Neural cell (in vitro differentiated cells): ENCODE measurements around the gene TCF4. TPM values are rescaled to one million over a fixed set of nuclear protein-coding genes. Genes with fewer than 3 reads are reported as not detected.

Experiments used
- H2AFZ ChIP-seq: fragments of 200-600, 300-800 bp; sonication (generic), shearing (Covaris generic); 2 replicates; pipeline ENCODE4 v1.6.0; 2014; ENCODE audit warnings: low read depth, mild to moderate bottlenecking, antibody characterized with exemption, low read length, moderate library complexity
- H3F3A ChIP-seq: fragments of 200-600 bp; shearing (Covaris generic); 2 replicates; pipeline ENCODE4 v1.6.1; 2016; ENCODE audit warnings: mild to moderate bottlenecking, moderate library complexity, mixed read lengths, antibody characterized with exemption, low read length; ENCODE audit not compliant: insufficient read depth, poor library complexity, severe bottlenecking
- H3K27ac ChIP-seq: fragments of 200-600, 300-800 bp; sonication (generic), shearing (Covaris generic); 2 replicates; pipeline ENCODE4 v1.5.1; 2014; ENCODE audit warnings: mild to moderate bottlenecking, low read length, moderate library complexity
- H3K27me3 ChIP-seq: fragments of 300-800, 200-600 bp; sonication (generic), shearing (Covaris generic); 2 replicates; pipeline ENCODE4 v1.6.0; 2014; ENCODE audit warnings: mild to moderate bottlenecking, low read depth, low read length, moderate library complexity; ENCODE audit not compliant: insufficient read depth
- H3K36me3 ChIP-seq: fragments of 300-800, 200-600 bp; sonication (generic), shearing (Covaris generic); 2 replicates; pipeline ENCODE4 v1.5.1; 2014; ENCODE audit warnings: mild to moderate bottlenecking, antibody characterized with exemption, low read length, moderate library complexity; ENCODE audit not compliant: insufficient read depth
- H3K4me2 ChIP-seq: fragments of 300-800, 200-600 bp; sonication (generic), shearing (Covaris generic); 2 replicates; pipeline ENCODE4 v1.6.0; 2014; ENCODE audit warnings: mild to moderate bottlenecking, low read length
- H3K4me3 ChIP-seq: fragments of 300-800, 200-600 bp; sonication (generic), shearing (Covaris generic); 2 replicates; pipeline ENCODE4 v1.5.1; 2014; ENCODE audit warnings: mild to moderate bottlenecking, low read length, moderate library complexity
- H3K79me2 ChIP-seq: fragments of 200-600 bp; shearing (Covaris generic); replicated peaks from 2 replicates; pipeline ENCODE4 v1.6.0; 2014; ENCODE audit warnings: mild to moderate bottlenecking, low read length, moderate library complexity; ENCODE audit not compliant: insufficient read depth
- H3K9ac ChIP-seq: fragments of 300-800, 200-600 bp; sonication (generic), shearing (Covaris generic); 2 replicates; pipeline ENCODE4 v1.6.1; 2016; ENCODE audit warnings: mild to moderate bottlenecking, low read length, mixed read lengths
- H3K9me2 ChIP-seq: fragments of 200-600 bp; shearing (Covaris generic); 2 replicates; pipeline ENCODE4 v1.6.1; 2016; ENCODE audit warnings: mild to moderate bottlenecking, low read length, mixed read lengths; ENCODE audit not compliant: insufficient read depth
- H3K9me3 ChIP-seq: fragments of 200-600, 300-800 bp; sonication (generic), shearing (Covaris generic); 2 replicates; pipeline ENCODE4 v1.6.1; 2016; ENCODE audit warnings: mild to moderate bottlenecking, mixed run types, low read length, moderate library complexity, mixed read lengths
- H4K20me1 ChIP-seq: fragments of 200-600 bp; shearing (Covaris generic); 2 replicates; pipeline ENCODE4 v1.6.1; 2016; ENCODE audit warnings: mild to moderate bottlenecking, mixed run types; ENCODE audit not compliant: insufficient read depth
- EP300 ChIP-seq: fragments of 450-650 bp; conservative IDR thresholded peaks from 2 replicates; pipeline ENCODE4 v1.6.1; 2014; ENCODE audit warnings: antibody characterized with exemption, mild to moderate bottlenecking, moderate library complexity; ENCODE audit not compliant: poor library complexity, severe bottlenecking
- EZH2 ChIP-seq: fragments of 200-600, 300-800 bp; shearing (Covaris generic), sonication (generic); IDR thresholded peaks from 2 replicates; pipeline ENCODE4 v1.6.1; 2014; ENCODE audit warnings: antibody characterized with exemption, low read length, borderline replicate concordance, mild to moderate bottlenecking; ENCODE audit not compliant: insufficient read depth, poor library complexity, severe bottlenecking
- MXI1 ChIP-seq: fragments of 450-650 bp; conservative IDR thresholded peaks from 2 replicates; pipeline ENCODE4 v1.6.1; 2014; ENCODE audit warnings: antibody characterized with exemption, mild to moderate bottlenecking; ENCODE audit not compliant: poor library complexity, severe bottlenecking
- POLR2AphosphoS5 ChIP-seq: IDR thresholded peaks from 2 replicates; pipeline ENCODE4 v1.6.1; 2012
- RAD21 ChIP-seq: fragments of 450-650 bp; conservative IDR thresholded peaks from 2 replicates; pipeline ENCODE4 v1.6.1; 2014; ENCODE audit warnings: antibody characterized with exemption, mild to moderate bottlenecking, moderate library complexity
- REST ChIP-seq: IDR thresholded peaks from 2 replicates; pipeline ENCODE4 v1.6.1; 2012; ENCODE audit warnings: borderline replicate concordance
- SMC3 ChIP-seq: fragments of 450-650 bp; conservative IDR thresholded peaks from 2 replicates; pipeline ENCODE4 v1.6.1; 2014; ENCODE audit warnings: antibody characterized with exemption, mild to moderate bottlenecking, moderate library complexity; ENCODE audit not compliant: poor library complexity
- TAF1 ChIP-seq: IDR thresholded peaks from 2 replicates; pipeline ENCODE4 v1.6.1; 2012; ENCODE audit warnings: low read depth
- polyA plus RNA-seq: library from polyadenylated mRNA; depleted of rRNA; stranded (reverse); fragments of >200 nt; gene quantifications from 2 replicates; pipeline ENCODE4 v1.2.3, GENCODE V29; 2014
- TF ChIP-seq, protein P1 (sequence below): fragments of 450-650 bp; IDR thresholded peaks from 2 replicates; pipeline ENCODE4 v1.5.1; 2014; ENCODE audit warnings: antibody characterized with exemption, mild to moderate bottlenecking, moderate library complexity; ENCODE audit not compliant: poor library complexity, severe bottlenecking

The TCF4 gene
- polyA plus RNA-seq, 1 donor from 2014 or later, result 7.0 TPM

DNA sequence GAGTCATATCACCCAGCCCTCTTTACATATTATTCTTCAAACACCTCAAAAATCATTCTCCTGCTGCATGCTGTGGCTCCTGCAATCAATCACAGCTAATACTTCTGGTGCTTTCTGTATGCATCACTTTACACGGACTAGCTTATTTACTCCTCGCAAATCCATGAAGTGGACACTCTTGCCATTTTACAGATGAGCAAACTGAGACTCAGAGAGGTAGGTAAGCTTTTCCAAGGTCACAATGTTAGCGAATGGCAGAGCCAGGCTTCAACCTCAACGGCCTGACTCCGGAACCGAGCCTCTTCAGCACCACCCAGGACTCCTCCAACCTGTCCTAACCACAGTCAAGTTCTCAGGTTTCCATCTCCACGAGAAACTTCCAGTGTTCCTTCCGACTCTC, 36.8 kb downstream of the TCF4 start:
- Histone ChIP-seq H3K9ac (no peak overlapping the region), H3K36me3 (no peaks in the 10 kb centered on the region), H2AFZ (no peak overlapping the region), H4K20me1 (no peaks in the 10 kb centered on the region), H3K4me2 (no peak overlapping the region), H3K4me3 (no peak overlapping the region), H3K27ac (no peak overlapping the region), H3F3A (no peaks in the 10 kb centered on the region), H3K27me3 (no peaks in the 10 kb centered on the region), H3K79me2 (peaks cover 31% of the 10 kb centered on the region), H3K9me2 (no peaks in the 10 kb centered on the region), H3K9me3 (no peaks in the 10 kb centered on the region)
- TF ChIP-seq TAF1 (no peak), EP300 (no peak), MXI1 (no peak), RAD21 (no peak), EZH2 (no peak), SMC3 (no peak), REST (no peak), POLR2AphosphoS5 (no peak)
- TF ChIP-seq, protein P1, sequence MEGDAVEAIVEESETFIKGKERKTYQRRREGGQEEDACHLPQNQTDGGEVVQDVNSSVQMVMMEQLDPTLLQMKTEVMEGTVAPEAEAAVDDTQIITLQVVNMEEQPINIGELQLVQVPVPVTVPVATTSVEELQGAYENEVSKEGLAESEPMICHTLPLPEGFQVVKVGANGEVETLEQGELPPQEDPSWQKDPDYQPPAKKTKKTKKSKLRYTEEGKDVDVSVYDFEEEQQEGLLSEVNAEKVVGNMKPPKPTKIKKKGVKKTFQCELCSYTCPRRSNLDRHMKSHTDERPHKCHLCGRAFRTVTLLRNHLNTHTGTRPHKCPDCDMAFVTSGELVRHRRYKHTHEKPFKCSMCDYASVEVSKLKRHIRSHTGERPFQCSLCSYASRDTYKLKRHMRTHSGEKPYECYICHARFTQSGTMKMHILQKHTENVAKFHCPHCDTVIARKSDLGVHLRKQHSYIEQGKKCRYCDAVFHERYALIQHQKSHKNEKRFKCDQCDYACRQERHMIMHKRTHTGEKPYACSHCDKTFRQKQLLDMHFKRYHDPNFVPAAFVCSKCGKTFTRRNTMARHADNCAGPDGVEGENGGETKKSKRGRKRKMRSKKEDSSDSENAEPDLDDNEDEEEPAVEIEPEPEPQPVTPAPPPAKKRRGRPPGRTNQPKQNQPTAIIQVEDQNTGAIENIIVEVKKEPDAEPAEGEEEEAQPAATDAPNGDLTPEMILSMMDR, result no peak

- no peak overlapping the region for H3K9ac ChIP-seq
- H3F3A ChIP-seq, result no peaks in the 10 kb centered on the region
- peaks cover 31% of the 10 kb centered on the region for H3K79me2 ChIP-seq
- no peak overlapping the region for H3K4me3 ChIP-seq
- TF ChIP-seq MXI1 (no peak), EZH2 (no peak), RAD21 (no peak), SMC3 (no peak), TAF1 (no peak), POLR2AphosphoS5 (no peak), EP300 (no peak)
- TF ChIP-seq, protein P1, result no peak
- no peak overlapping the region for H3K4me2 ChIP-seq
- H3K9me3 ChIP-seq, result no peaks in the 10 kb centered on the region
- no peaks in the 10 kb centered on the region for H3K27me3 ChIP-seq
- no peak overlapping the region for H2AFZ ChIP-seq
- H4K20me1 ChIP-seq, result no peaks in the 10 kb centered on the region
- H3K27ac ChIP-seq, result no peak overlapping the region
- no peaks in the 10 kb centered on the region for H3K36me3 ChIP-seq
- H3K9me2 ChIP-seq, result no peaks in the 10 kb centered on the region
These were observed 37.5 kb downstream of the TCF4 start for GRCh38 chr18:55550471-55550870.
